ENCODE data around the gene DDI2. TPM values are rescaled to one million over a fixed set of nuclear protein-coding genes. Genes with fewer than 3 reads are reported as not detected.

Gene DDI2
- total RNA-seq, 1 donor from 2014 or later = 26.1 TPM

GRCh38 chr1:15681349-15682292 lies 64.4 kb downstream of the DDI2 start:
- Histone ChIP-seq H2AFZ (ENCODE audit: low read depth, low read length) (no peak overlapping the region), H4K20me1 (ENCODE audit: insufficient read depth, low read length) (peaks cover 11% of the 10 kb centered on the region), H3K4me2 (ENCODE audit: low read length) (peak overlapping the region; percentile 52), H3K4me1 (ENCODE audit: insufficient read depth, low read length) (peaks cover 22% of the 10 kb centered on the region), H3K27me3 (ENCODE audit: insufficient read depth, low read length) (no peaks in the 10 kb centered on the region), H3K36me3 (ENCODE audit: insufficient read depth, low read length) (no peaks in the 10 kb centered on the region), H3K79me2 (ENCODE audit: insufficient read depth, low read length) (peaks cover 27% of the 10 kb centered on the region), H3K27ac (ENCODE audit: low read depth, low read length) (peak overlapping the region; percentile 57), H3K9ac (ENCODE audit: low read length) (no peak overlapping the region), H3K9me3 (ENCODE audit: insufficient read depth, low read depth, low read length) (no peaks in the 10 kb centered on the region), H3K4me3 (ENCODE audit: insufficient read depth, low read depth, low read length) (no peak overlapping the region)
- H3K36me3 Mint-ChIP-seq (ENCODE audit: low read depth, unreplicated experiment) = no peaks in the 10 kb centered on the region
- DNase-seq (ENCODE audit: low read depth) = no peak
- H3K27me3 Mint-ChIP-seq (ENCODE audit: low read depth, unreplicated experiment) = no peaks in the 10 kb centered on the region
- H3K4me1 Mint-ChIP-seq (ENCODE audit: low read depth, unreplicated experiment) = peaks cover 14% of the 10 kb centered on the region
- peak overlapping the region; percentile 43 for H3K27ac Mint-ChIP-seq (ENCODE audit: unreplicated experiment)
- no peak for FAIRE-seq
- peaks cover 8% of the 10 kb centered on the region for H3K9me3 Mint-ChIP-seq (ENCODE audit: unreplicated experiment)
- TF ChIP-seq EZH2 (IDR thresholded peaks at IDR 0.05; ENCODE audit: insufficient read depth, low read length) (no peak), CTCF (IDR thresholded peaks at IDR 0.05; ENCODE audit: insufficient read depth, low read depth, low read length) (no peak)
- peak overlapping the region; percentile 82 for H3K4me3 Mint-ChIP-seq (ENCODE audit: unreplicated experiment)

GRCh38 chr1:15682936-15683341 lies 65.7 kb downstream of the DDI2 start:
- no peaks in the 10 kb centered on the region for H3K27me3 ChIP-seq (ENCODE audit: insufficient read depth, low read length)
- peaks cover 20% of the 10 kb centered on the region for H4K20me1 ChIP-seq (ENCODE audit: insufficient read depth, low read length)
- no peak overlapping the region for H2AFZ ChIP-seq (ENCODE audit: low read depth, low read length)
- no peak overlapping the region for H3K4me3 ChIP-seq (ENCODE audit: insufficient read depth, low read depth, low read length)
- TF ChIP-seq EZH2 (IDR thresholded peaks at IDR 0.05; ENCODE audit: insufficient read depth, low read length) = no peak
- TF ChIP-seq CTCF (IDR thresholded peaks at IDR 0.05; ENCODE audit: insufficient read depth, low read depth, low read length) = no peak
- DNase-seq (ENCODE audit: low read depth) (no peak), FAIRE-seq (no peak)
- peaks cover 4% of the 10 kb centered on the region for H3K9me3 Mint-ChIP-seq (ENCODE audit: unreplicated experiment)
- no peak overlapping the region for H3K4me2 ChIP-seq (ENCODE audit: low read length)
- peaks cover 41% of the 10 kb centered on the region for H3K79me2 ChIP-seq (ENCODE audit: insufficient read depth, low read length)
- H3K4me1 Mint-ChIP-seq (ENCODE audit: low read depth, unreplicated experiment) = peaks cover 14% of the 10 kb centered on the region
- peaks cover 22% of the 10 kb centered on the region for H3K4me1 ChIP-seq (ENCODE audit: insufficient read depth, low read length)
- H3K36me3 ChIP-seq (ENCODE audit: insufficient read depth, low read length) = no peaks in the 10 kb centered on the region
- peaks cover 6% of the 10 kb centered on the region for H3K36me3 Mint-ChIP-seq (ENCODE audit: low read depth, unreplicated experiment)
- no peaks in the 10 kb centered on the region for H3K27me3 Mint-ChIP-seq (ENCODE audit: low read depth, unreplicated experiment)
- H3K27ac ChIP-seq (ENCODE audit: low read depth, low read length) = no peak overlapping the region
- H3K9me3 ChIP-seq (ENCODE audit: insufficient read depth, low read depth, low read length) = no peaks in the 10 kb centered on the region
- H3K27ac Mint-ChIP-seq (ENCODE audit: unreplicated experiment) = peak overlapping the region; percentile 73
- H3K4me3 Mint-ChIP-seq (ENCODE audit: unreplicated experiment) = peak overlapping the region; percentile 82
- peak overlapping the region; percentile 15 for H3K9ac ChIP-seq (ENCODE audit: low read length)
